Lower leg skin (tissue), 3 donors: ENCODE data around the gene POLR2L.

Experiments
- CTCF ChIP-seq, 3 donors: fragments of 450-650 bp; IDR thresholded peaks; one replicate each; pipeline ENCODE4 v1.5.1; 2016; ENCODE audit warnings: antibody characterized with exemption in 3 of 3, mild to moderate bottlenecking in 3 of 3, moderate library complexity in 2 of 3
- POLR2A ChIP-seq, 2 donors: fragments of 450-650 bp; IDR thresholded peaks; one replicate each; pipeline ENCODE4 v1.6.1; 2016 to 2017; ENCODE audit warnings: antibody characterized with exemption in 2 of 2, mild to moderate bottlenecking in 1 of 2, moderate library complexity in 1 of 2

DNA sequence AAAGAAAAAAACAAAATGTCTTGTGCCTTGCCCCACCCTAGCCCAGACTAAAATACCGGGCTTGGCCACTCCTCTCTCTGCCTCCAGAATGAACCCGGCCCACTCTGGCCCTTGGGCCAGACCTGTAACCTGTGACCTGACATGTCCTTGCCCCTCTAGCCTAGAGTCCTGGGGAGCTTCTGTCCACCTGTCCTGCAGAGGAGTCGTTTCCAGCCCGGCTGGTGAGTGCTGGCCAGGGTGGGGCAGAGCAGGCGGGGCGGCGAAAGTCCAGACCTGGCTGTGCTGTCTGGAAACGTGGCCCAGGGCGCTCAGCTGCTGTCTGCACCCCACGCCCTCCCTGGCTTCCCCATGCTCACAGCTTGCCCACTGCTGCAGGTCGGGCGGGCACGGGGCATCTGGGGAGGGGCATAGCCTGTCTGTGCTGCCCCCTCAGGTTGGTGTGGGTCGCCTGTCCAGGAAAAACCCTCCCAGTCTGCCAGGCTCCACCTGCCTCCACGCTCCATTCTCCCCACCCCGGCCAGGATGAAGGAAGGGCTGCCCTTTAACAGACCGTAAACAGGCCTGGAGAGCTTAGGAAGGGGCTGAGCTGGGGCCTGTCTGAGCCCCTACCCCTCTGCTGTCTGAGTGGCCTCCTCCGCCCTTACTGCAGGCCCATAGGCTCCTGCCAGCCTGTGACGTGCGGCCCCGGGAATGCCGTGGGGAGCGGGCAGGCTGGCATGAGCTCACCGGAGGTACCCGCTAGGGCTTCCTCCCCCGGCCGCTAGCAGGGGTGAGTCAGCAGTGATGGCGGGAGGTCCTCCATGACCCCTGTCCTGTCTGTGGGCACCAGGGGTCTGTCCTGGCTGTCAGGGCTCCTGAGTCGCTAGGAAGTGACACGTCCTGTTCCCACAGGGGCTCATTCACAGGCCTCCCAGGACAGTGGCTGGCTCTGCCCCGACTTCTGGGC lies 7.7 kb downstream of the POLR2L start:
- TF ChIP-seq CTCF (IDR thresholded peaks at IDR 0.05) (no peak), POLR2A (IDR thresholded peaks at IDR 0.05) (no peak)
